HG03045 (cell line): ENCODE results near the gene CC2D2B.

Experiments
- ATAC-seq: cut with Tn5 transposase; IDR thresholded peaks from one replicate; pipeline ENCODE4 v1.9.1; 2021; ENCODE audit warnings: mild to moderate bottlenecking, moderate library complexity; ENCODE audit not compliant: unreplicated experiment

CC2D2B gene

GRCh38 chr10:96073722-96074121 lies 165.9 kb downstream of the CC2D2B start:
- no peak for ATAC-seq

- ATAC-seq, result no peak
These were observed 167.0 kb downstream of the CC2D2B start for GRCh38 chr10:96074776-96075175.

GRCh38 chr10:96075977-96076376 lies 168.2 kb downstream of the CC2D2B start:
- no peak for ATAC-seq

- ATAC-seq, result no peak
These were observed 169.4 kb downstream of the CC2D2B start for GRCh38 chr10:96077156-96077555.

GRCh38 chr10:96082153-96082552 lies 174.4 kb downstream of the CC2D2B start:
- ATAC-seq, result no peak
